K562 (cell line): ENCODE measurements around the gene COPRS. TPM values are rescaled to one million over a fixed set of nuclear protein-coding genes. Genes with fewer than 3 reads are reported as not detected.

Source experiments
- CHD4 ChIP-seq: fragments of 200-600 bp; sonication (generic); IDR thresholded peaks from 3 replicates; pipeline ENCODE4 v1.6.1; 2012; ENCODE audit warnings: low read depth, mild to moderate bottlenecking, mixed read lengths, low read length, inconsistent platforms; ENCODE audit not compliant: insufficient read depth, insufficient replicate concordance, poor library complexity, severe bottlenecking
- JUND ChIP-seq, 2 experiments: IDR thresholded peaks; 2 replicates in 1 of 2; 3 replicates in 1 of 2; pipeline ENCODE4 v1.6.1; 2011; ENCODE audit warnings: borderline replicate concordance in 2 of 2, low read depth in 2 of 2, low read length in 2 of 2, improper control_type of control experiment in 1 of 2, missing biosample characterization in 1 of 2, missing genetic modification characterization in 1 of 2, missing genetic modification reagents in 1 of 2
- MCM5 ChIP-seq: fragments of 450-650 bp; IDR thresholded peaks from 2 replicates; pipeline ENCODE4 v1.6.1; 2016; ENCODE audit warnings: low read depth
- PBX2 ChIP-seq, 2 experiments: IDR thresholded peaks in 1 of 2; conservative IDR thresholded peaks in 1 of 2; 2 replicates each; pipeline ENCODE4 v1.6.1; 2016; ENCODE audit warnings: low read depth in 2 of 2, mild to moderate bottlenecking in 1 of 2, missing compliant biosample characterization in 1 of 2, missing genetic modification characterization in 1 of 2, moderate library complexity in 1 of 2
- PKNOX1 ChIP-seq: fragments of 450-650 bp; IDR thresholded peaks from 2 replicates; pipeline ENCODE4 v1.6.1; 2016
- RNF2 ChIP-seq: sonication (generic); IDR thresholded peaks from 2 replicates; pipeline ENCODE4 v1.6.1; 2016
- STAG1 ChIP-seq: sonication (generic); formaldehyde crosslinking; IDR thresholded peaks from 2 replicates; pipeline ENCODE4 v1.5.0; 2020; ENCODE audit warnings: missing genetic modification reagents, borderline replicate concordance
- TFAM ChIP-seq: fragments of 250-450 bp; sonication (Bioruptor Pico); conservative IDR thresholded peaks from 2 replicates; pipeline ENCODE4 v1.5.0; 2021; ENCODE audit warnings: mild to moderate bottlenecking, moderate library complexity
- ZNF785 ChIP-seq: fragments of 250-450 bp; sonication (Bioruptor Pico); IDR thresholded peaks from 2 replicates; pipeline ENCODE4 v1.4.0; 2020; ENCODE audit warnings: mild to moderate bottlenecking
- polyA plus RNA-seq, 8 experiments: library from polyadenylated mRNA; depleted of rRNA in 4 of 8; stranded (reverse) in 5 of 8; unstranded in 3 of 8; fragments of >200 nt; fragmentation: Nextera tagmentation in 2 of 8; fragmentation: Illumina TruSeq in 1 of 8; extraction: Ambion mirVana in 2 of 8; extraction: Trizol in 1 of 8; gene quantifications; 2 replicates each; pipeline versions ENCODE4 v1.2.1 to v1.2.3, GENCODE V29; 2011 to 2014; ENCODE audit warnings: inconsistent platforms in 1 of 8, missing spikeins in 1 of 8
- total RNA-seq, 7 experiments: library from RNA; depleted of rRNA in 6 of 7; stranded (reverse); fragments of >200 nt in 6 of 7; fragmentation: Illumina TruSeq in 2 of 7; extraction: Trizol in 2 of 7; gene quantifications; 2 replicates each; pipeline versions ENCODE4 v1.2.1 to v1.2.3, GENCODE V29; 2011 to 2021; ENCODE audit warnings: low replicate concordance in 1 of 7

The COPRS gene
- total and polyA plus RNA-seq, 9 of the 15 experiments (the other 6 are each of a cell fraction or from before 2014, with no cell fraction given): 11.9 to 102 (median 60.5) TPM

GRCh38 chr17:31907342-31907962 lies 48.4 kb upstream of the COPRS start (continued):
- no peak for TF ChIP-seq RNF2
- TF ChIP-seq ZNF785 (CRISPR knock-in tag): no peak
- no peak for TF ChIP-seq MCM5
- no peak for TF ChIP-seq TFAM (CRISPR knock-in tag)
- no peak for TF ChIP-seq PBX2 (CRISPR knock-in tag; IDR thresholded peaks at IDR 0.05; ENCODE audit: low read depth)
- peak; percentile 66 for TF ChIP-seq PBX2 (tag; conservative IDR thresholded peaks at IDR 0.05; ENCODE audit: low read depth)
- no peak for TF ChIP-seq CHD4
- TF ChIP-seq PKNOX1: peak; percentile 20; the same call in 1 of the 2 replicates
- no peak for TF ChIP-seq STAG1 (CRISPR knock-in tag)
- TF ChIP-seq JUND (IDR thresholded peaks at IDR 0.05; ENCODE audit: borderline replicate concordance, low read depth, low read length): no peak
- TF ChIP-seq JUND (tag; IDR thresholded peaks at IDR 0.05; ENCODE audit: borderline replicate concordance, low read depth, low read length): no peak
